GM19455 (cell line): ENCODE measurements around the gene RARB.
A peak's percentile ranks its signal among the peaks of the same experiment; 100 is the strongest.

Experiments
- ATAC-seq: cut with Tn5 transposase; IDR thresholded peaks from one replicate; pipeline ENCODE4 v1.9.1; 2021; ENCODE audit not compliant: unreplicated experiment

Gene RARB

GRCh38 chr3:25593001-25593400 lies 164.9 kb downstream of the RARB start:
- ATAC-seq: no peak

GRCh38 chr3:25594007-25594502 lies 166.0 kb downstream of the RARB start:
- ATAC-seq: peak; percentile 54

DNA sequence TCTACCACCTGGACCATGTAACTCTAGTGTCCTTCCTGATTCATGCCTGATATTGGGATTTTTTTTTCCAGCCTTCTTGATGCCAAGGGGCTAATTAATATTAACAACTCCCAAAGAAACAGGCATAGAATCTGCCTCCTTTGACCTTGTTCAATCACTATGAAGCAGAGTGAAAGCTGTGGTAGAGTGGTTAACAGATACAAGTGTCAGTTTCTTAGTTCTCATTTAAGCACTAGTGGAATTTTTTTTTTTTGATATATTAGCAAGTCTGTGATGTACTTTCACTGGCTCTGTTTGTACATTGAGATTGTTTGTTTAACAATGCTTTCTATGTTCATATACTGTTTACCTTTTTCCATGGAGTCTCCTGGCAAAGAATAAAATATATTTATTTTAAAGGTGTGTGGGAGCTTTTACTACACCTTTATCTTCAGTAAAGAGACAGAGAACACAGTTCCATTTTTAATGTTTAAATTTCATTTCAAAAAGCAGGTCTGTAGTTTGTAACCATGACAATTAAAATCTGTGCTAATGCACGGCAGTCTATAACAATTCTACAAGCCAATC lies 169.6 kb downstream of the RARB start:
- no peak for ATAC-seq

DNA sequence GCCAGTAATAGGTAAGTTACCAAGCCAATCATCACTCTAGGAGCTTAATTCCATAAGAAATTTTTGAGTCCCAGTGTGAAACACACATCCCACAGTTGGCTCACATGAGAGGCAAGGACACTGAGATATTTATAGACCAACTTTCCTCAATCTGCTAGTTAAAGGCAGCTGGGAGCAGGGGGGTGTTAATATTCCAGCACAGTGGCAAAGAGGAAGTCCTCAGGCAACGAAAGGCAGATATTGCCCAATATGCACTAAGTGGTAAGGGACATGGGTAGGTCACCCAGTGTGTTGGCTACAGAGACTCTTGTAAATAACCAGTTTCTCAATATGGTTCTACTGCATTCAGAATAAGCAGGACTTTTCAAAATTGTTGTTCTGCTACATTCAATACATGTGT lies 175.6 kb downstream of the RARB start:
- ATAC-seq: no peak

DNA sequence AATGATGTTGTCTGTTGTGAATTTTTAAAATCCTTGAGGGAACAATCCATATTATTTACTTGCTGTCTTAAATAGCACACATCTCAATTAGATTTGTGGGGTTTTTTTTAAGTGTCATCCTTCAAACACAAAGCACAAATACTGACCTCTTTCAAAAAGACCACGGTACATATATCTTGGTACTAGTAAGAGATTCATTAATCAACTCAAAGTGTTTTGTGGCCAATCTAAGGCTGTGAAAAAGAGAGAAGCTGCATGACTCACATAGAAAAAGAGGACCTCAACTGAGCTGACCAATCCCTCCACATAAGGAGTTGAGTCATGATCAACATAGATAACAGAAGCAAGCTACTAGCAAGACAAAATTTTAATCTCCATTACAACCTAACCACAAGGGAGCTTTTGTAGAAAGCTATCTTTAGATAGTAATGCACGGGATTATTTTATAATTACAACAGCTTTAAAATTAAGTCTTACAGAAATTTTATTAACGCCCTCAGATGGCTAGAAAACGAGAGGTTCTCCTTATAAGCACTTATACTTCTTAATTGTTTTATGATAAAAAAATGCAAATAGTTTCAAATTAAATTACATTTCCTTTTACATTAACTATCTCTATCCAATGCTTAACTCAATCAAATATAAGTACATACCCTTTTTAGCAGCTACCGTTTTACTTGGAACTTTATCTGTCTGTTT lies 176.2 kb downstream of the RARB start:
- ATAC-seq: no peak

DNA sequence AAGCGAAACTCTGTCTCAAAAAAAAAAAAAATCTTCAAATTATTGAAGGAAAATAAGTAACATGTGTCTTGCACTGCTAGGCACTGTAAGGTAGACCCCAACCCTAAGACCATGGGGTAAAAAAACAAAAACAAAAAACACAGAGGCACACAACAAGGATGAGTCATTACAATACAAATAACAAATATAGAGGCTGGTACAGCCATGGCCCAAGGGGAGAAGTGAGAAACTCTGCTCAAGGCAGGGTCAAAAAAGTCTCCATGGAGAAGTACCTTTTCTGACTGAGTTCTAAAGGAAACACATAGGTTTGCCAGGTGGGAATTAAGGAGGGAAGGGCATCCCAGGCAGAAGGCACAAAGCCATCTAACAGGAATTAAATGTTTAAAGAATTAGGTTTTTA lies 182.1 kb downstream of the RARB start:
- no peak for ATAC-seq

GRCh38 chr3:25610779-25611178 lies 182.7 kb downstream of the RARB start:
- no peak for ATAC-seq

DNA sequence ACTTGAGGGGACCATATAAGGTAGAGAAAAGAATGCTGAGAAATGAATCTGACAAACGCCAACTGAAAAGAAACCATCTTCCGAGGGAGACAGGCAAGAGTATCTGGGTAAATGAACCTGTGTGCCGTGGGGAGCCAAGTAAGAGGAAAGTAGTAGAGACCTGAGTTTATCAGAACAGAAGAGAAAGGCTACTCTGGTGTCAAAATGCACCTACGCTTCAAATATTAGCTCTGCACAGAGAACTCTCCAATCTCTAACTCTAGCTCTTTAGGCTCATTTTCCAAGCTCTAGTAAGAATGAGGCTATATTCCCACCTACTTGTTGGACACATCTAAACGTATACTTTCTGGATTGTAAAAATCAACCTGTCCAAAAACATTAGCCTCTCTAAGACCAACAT lies 183.1 kb downstream of the RARB start:
- no peak for ATAC-seq

DNA sequence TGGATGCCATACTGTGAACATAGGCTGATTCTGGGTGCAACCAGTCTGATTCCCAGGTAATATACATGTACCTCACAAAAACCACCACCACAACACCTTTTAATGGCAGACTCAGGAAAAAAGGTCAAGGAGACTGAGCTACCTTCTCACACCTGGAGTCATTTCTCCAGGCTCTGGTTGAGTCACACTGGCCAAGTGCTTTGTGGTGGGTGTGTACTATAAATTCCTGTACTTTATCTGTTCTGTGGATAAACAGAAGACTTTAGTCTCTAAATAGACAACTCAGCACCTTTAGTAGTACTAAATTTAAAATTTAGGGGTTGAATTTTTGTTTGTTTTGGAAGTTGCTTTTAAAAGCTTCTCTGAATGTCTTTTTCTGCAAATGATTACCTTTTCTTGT lies 190.0 kb downstream of the RARB start:
- ATAC-seq: no peak

DNA sequence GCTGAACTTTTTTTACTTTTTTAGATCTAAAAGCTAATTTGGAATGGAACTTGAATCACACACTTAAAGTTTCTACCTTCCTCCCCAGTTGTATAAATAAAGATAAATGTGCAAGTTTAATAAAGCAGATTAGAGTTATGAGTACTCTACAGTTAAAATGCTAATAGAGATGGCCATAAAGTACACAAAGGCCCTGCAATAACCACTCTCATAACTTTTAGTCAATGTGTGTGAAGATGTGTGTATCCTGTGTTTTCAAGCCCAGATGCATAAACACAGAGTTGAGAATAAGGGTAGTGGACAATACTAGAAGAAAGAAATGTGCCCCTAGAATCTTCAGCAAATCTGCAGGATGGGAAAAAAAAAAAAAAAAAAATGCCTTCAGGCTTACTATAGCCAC lies 191.3 kb downstream of the RARB start:
- no peak for ATAC-seq

DNA sequence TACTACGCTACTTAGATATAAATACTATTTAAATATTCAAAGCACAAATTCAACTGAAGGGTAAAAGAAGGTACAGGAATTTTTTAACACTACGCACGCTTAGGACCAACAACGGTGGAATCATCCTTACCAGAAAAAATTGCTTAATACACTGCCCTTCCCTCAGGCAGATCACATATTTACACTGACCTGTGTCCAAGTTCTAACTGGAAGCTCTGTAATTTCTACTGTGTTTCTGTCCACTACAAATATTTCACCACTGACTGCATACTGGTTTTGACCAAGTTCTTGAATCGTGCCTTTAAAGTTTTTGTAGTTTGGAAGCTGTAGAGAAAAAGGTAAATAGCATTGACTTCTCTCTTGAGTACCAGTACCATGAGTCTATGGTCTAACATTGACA lies 192.4 kb downstream of the RARB start:
- no peak for ATAC-seq

GRCh38 chr3:25621087-25621486 lies 193.0 kb downstream of the RARB start:
- ATAC-seq: no peak

GRCh38 chr3:25631989-25632388 lies 203.9 kb downstream of the RARB start:
- no peak for ATAC-seq

DNA sequence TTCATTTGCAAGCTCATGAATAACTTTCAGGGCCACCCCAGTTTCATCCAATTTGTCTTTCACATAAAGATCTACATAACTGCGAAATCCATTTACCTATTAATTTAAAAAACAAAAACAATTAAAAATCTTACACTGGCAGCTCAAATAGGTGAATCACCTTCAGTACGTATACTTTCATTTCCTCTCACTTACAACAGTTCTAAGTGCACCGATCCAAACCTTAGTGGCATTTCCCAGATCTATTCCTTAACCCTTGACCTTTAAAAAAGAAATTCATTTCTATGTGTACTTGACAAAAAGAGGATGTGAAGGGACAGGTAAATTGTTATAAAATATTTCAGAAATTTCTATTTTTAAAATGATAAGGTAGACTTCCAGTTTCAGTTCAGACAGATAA lies 205.9 kb downstream of the RARB start:
- no peak for ATAC-seq

DNA sequence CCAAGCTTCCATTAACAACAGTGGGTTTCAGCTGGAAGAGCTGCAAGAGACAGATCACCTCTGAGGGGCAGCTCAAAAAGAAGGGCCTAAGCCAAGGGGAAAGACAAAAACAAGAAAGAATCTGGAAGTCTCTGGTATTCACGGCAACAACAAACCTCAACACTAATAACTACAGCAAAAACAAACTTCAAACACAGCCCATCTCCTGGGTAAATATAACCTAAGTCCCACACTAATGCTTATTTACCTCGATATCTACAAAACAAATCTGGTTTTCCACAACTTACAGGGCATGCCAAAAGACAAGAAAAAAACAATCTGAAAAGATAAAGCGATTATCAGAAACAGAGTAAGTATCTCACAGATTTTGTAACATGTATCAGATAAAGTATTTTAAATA lies 207.0 kb downstream of the RARB start:
- ATAC-seq: no peak
